Measurements from ENCODE around the gene LGR5.

GRCh38 chr12:71411635-71412034 is 28.0 kb upstream of the LGR5 start:
- TF ChIP-seq ZNF609 (CRISPR knock-in tag; IDR thresholded peaks at IDR 0.05; ENCODE audit: borderline replicate concordance) (no peak), NFATC3 (CRISPR knock-in tag; IDR thresholded peaks at IDR 0.05) (no peak), EZH2 (conservative IDR thresholded peaks at IDR 0.05; ENCODE audit: low read depth, low read length) (no peak), GZF1 (CRISPR knock-in tag; IDR thresholded peaks at IDR 0.05) (no peak), ZSCAN9 (CRISPR knock-in tag; IDR thresholded peaks at IDR 0.05; ENCODE audit: borderline replicate concordance) (no peak), TOE1 (CRISPR knock-in tag; IDR thresholded peaks at IDR 0.05) (no peak), ZNF878 (CRISPR knock-in tag; IDR thresholded peaks at IDR 0.05) (no peak), ZFP1 (CRISPR knock-in tag; IDR thresholded peaks at IDR 0.05) (no peak), FOXM1 (CRISPR knock-in tag; IDR thresholded peaks at IDR 0.05) (no peak)
